K562 (cell line): ENCODE measurements around the gene OBP2A. TPM values are rescaled to one million over a fixed set of nuclear protein-coding genes. Genes with fewer than 3 reads are reported as not detected.

ENCODE experiments used
- ATAC-seq: fragments of 200-7000 bp; cut with Tn5 transposase; 3 replicates; pipeline ENCODE4 v1.9.1; 2020; ENCODE audit warnings: moderate library complexity
- BruUV-seq: library from RNA; stranded (reverse); fragments of 400-500 nt; replicated peaks from 2 replicates; lab custom pipeline; 2021; lab: Mats Ljungman, UMichigan
- CTCF ChIA-PET: fragments of 300-600 bp; formaldehyde crosslinking; extraction: SDS; loops from one replicate; lab custom pipeline; 2021; ENCODE audit warnings: low intra/inter-chr PET ratio; lab: Yijun Ruan, JAX
- POLR2A ChIA-PET: fragments of 300-600, 350-650 bp; sonication (Branson Sonifier 250); formaldehyde crosslinking; extraction: SDS; loops from one replicate; lab custom pipeline; 2021; ENCODE audit warnings: antibody characterized with exemption, inconsistent platforms; lab: Yijun Ruan, JAX
- DNase-seq, 4 experiments: peaks; one replicate each; pipeline versions ENCODE4 v3.0.0 to v3.0.0-alpha.2; 2011 to 2018; ENCODE audit warnings: low spot score in 3 of 4, mixed read lengths in 3 of 4; ENCODE audit errors: extremely low read depth in 1 of 4
- FAIRE-seq: peaks from 2 replicates; lab custom pipeline; 2011; peaks lifted over from hg19 to GRCh38; lab: Jason Lieb, UNC
- H2AFZ ChIP-seq: 2 replicates; pipeline ENCODE4 v1.6.0; 2011; ENCODE audit warnings: low read depth, low read length, control low read depth, inconsistent platforms
- H3K27ac ChIP-seq: fragments of 200-600 bp; 3 replicates; pipeline ENCODE4 v1.8.0; 2011; ENCODE audit warnings: low read depth, mild to moderate bottlenecking, control low read depth, inconsistent platforms, low read length, moderate library complexity, mixed read lengths; ENCODE audit errors: extremely low read depth
- H3K27me3 ChIP-seq, 2 experiments: fragments of 300-600 bp in 1 of 2; 2 replicates in 1 of 2; 3 replicates in 1 of 2; pipeline versions ENCODE4 v1.6.0 to v1.8.0; 2011; ENCODE audit warnings: inconsistent platforms in 2 of 2, low read length in 2 of 2, mild to moderate bottlenecking in 1 of 2, mixed read lengths in 1 of 2, moderate library complexity in 1 of 2; ENCODE audit not compliant: control insufficient read depth in 2 of 2, insufficient read depth in 2 of 2
- H3K36me3 ChIP-seq: fragments of 300-600 bp; 3 replicates; pipeline ENCODE4 v1.8.0; 2011; ENCODE audit warnings: mild to moderate bottlenecking, low read length, inconsistent platforms; ENCODE audit not compliant: control insufficient read depth, insufficient read depth
- H3K4me1 ChIP-seq, 2 experiments: fragments of 200-600 bp in 1 of 2; replicated peaks in 1 of 2; 2 replicates in 1 of 2; 3 replicates in 1 of 2; pipeline versions ENCODE4 v1.5.1 to v1.8.0; 2011; ENCODE audit warnings: inconsistent platforms in 2 of 2, low read length in 2 of 2, mild to moderate bottlenecking in 1 of 2, mixed read lengths in 1 of 2, moderate library complexity in 1 of 2; ENCODE audit not compliant: control insufficient read depth in 2 of 2, insufficient read depth in 2 of 2
- H3K4me2 ChIP-seq: 2 replicates; pipeline ENCODE4 v1.6.1; 2011; ENCODE audit warnings: low read length, control low read depth, inconsistent platforms, mixed read lengths; ENCODE audit not compliant: insufficient read depth
- H3K4me3 ChIP-seq: fragments of 200-600 bp; sonication (generic), shearing (Covaris generic); 2 replicates; pipeline ENCODE4 v1.5.1; 2016; ENCODE audit warnings: control low read depth, inconsistent platforms
- H3K79me2 ChIP-seq: fragments of 200-600 bp; 3 replicates; pipeline ENCODE4 v1.8.0; 2011; ENCODE audit warnings: low read length, inconsistent platforms; ENCODE audit not compliant: control insufficient read depth, insufficient read depth
- H3K9ac ChIP-seq, 2 experiments: 2 replicates each; pipeline versions ENCODE4 v1.6.0 to v1.6.1; 2011; ENCODE audit warnings: low read depth in 2 of 2, low read length in 2 of 2, control low read depth in 1 of 2, inconsistent platforms in 1 of 2, mild to moderate bottlenecking in 1 of 2, mixed read lengths in 1 of 2; ENCODE audit not compliant: insufficient read depth in 1 of 2
- H3K9me1 ChIP-seq: one replicate; pipeline ENCODE4 v1.6.0; 2011; ENCODE audit warnings: inconsistent platforms, mild to moderate bottlenecking, low read length, moderate library complexity; ENCODE audit not compliant: control insufficient read depth, insufficient read depth
- H3K9me3 ChIP-seq: replicated peaks from 2 replicates; pipeline ENCODE4 v1.5.1; 2011; ENCODE audit warnings: low read depth, low read length, inconsistent platforms; ENCODE audit not compliant: control insufficient read depth, insufficient read depth
- H4K20me1 ChIP-seq: replicated peaks from 2 replicates; pipeline ENCODE4 v1.6.1; 2011; ENCODE audit warnings: low read length, inconsistent platforms, mixed read lengths; ENCODE audit not compliant: control insufficient read depth, insufficient read depth
- BMI1 ChIP-seq: fragments of 150-350 bp; IDR thresholded peaks from 2 replicates; pipeline ENCODE4 v1.6.1; 2014; ENCODE audit warnings: low read length
- CHD2 ChIP-seq: IDR thresholded peaks from 2 replicates; pipeline ENCODE4 v1.6.1; 2011; ENCODE audit warnings: low read depth, low read length
- E2F3 ChIP-seq: fragments of 250-450 bp; sonication (Bioruptor Pico); IDR thresholded peaks from 2 replicates; pipeline ENCODE4 v1.4.0; 2020; ENCODE audit warnings: mild to moderate bottlenecking
- HMGXB4 ChIP-seq: sonication (generic); formaldehyde crosslinking; IDR thresholded peaks from 2 replicates; pipeline ENCODE4 v1.8.1; 2023; ENCODE audit warnings: mild to moderate bottlenecking, missing genetic modification reagents
- HOMEZ ChIP-seq: fragments of 250-450 bp; sonication (Bioruptor Pico); IDR thresholded peaks from 2 replicates; pipeline ENCODE4 v1.4.0; 2020; ENCODE audit warnings: mild to moderate bottlenecking, moderate library complexity
- LEF1 ChIP-seq: fragments of 450-650 bp; IDR thresholded peaks from 2 replicates; pipeline ENCODE4 v1.6.1; 2016; ENCODE audit warnings: mild to moderate bottlenecking
- MEF2A ChIP-seq: IDR thresholded peaks from 2 replicates; pipeline ENCODE4 v1.6.1; 2011; ENCODE audit warnings: low read depth, mild to moderate bottlenecking, low read length, moderate library complexity; ENCODE audit not compliant: control insufficient read depth
- PHTF2 ChIP-seq: fragments of 250-450 bp; sonication (Bioruptor Pico); IDR thresholded peaks from 2 replicates; pipeline ENCODE4 v1.5.0; 2021; ENCODE audit warnings: mild to moderate bottlenecking
- THAP12 ChIP-seq: fragments of 250-450 bp; sonication (Bioruptor Pico); IDR thresholded peaks from 2 replicates; pipeline ENCODE4 v1.9.0; 2021; ENCODE audit warnings: mild to moderate bottlenecking, inconsistent platforms
- ZNF347 ChIP-seq: fragments of 450-650 bp; formaldehyde crosslinking; IDR thresholded peaks from 2 replicates; pipeline ENCODE4 v1.4.0; 2020; ENCODE audit warnings: low read depth, mild to moderate bottlenecking, moderate library complexity
- ZNF583 ChIP-seq: fragments of 250-450 bp; sonication (Bioruptor Pico); IDR thresholded peaks from 2 replicates; pipeline ENCODE4 v1.4.0; 2020
- WGBS: fragments of 100-300 bp; shearing (Covaris generic); methylation state at CpG from one replicate; pipeline ENCODE4 v1.1.6; 2016; ENCODE audit warnings: low coverage, mixed read lengths; ENCODE audit not compliant: insufficient coverage; ENCODE audit errors: missing lambda C conversion rate; 5-methylcytosine and 5-hydroxymethylcytosine counted together
- in situ Hi-C: fragments of 300-500 bp; cut with MboI; formaldehyde crosslinking; loops from 4 replicates; pipeline ENCODE4 v1.15.0; 2018; ENCODE audit warnings: inconsistent platforms, mixed read lengths
- intact Hi-C: fragments of 100-400 bp; cut with micrococcal nuclease; formaldehyde crosslinking; loops from 2 replicates; pipeline ENCODE4 v1.14.2; 2022
- polyA plus RNA-seq, 8 experiments: library from polyadenylated mRNA; depleted of rRNA in 4 of 8; stranded (reverse) in 5 of 8; unstranded in 3 of 8; fragments of >200 nt; fragmentation: Nextera tagmentation in 2 of 8; fragmentation: Illumina TruSeq in 1 of 8; extraction: Ambion mirVana in 2 of 8; extraction: Trizol in 1 of 8; gene quantifications; 2 replicates each; pipeline versions ENCODE4 v1.2.1 to v1.2.3, GENCODE V29; 2011 to 2014; ENCODE audit warnings: inconsistent platforms in 1 of 8, missing spikeins in 1 of 8
- total RNA-seq, 7 experiments: library from RNA; depleted of rRNA in 6 of 7; stranded (reverse); fragments of >200 nt in 6 of 7; fragmentation: Illumina TruSeq in 2 of 7; extraction: Trizol in 2 of 7; gene quantifications; 2 replicates each; pipeline versions ENCODE4 v1.2.1 to v1.2.3, GENCODE V29; 2011 to 2021; ENCODE audit warnings: low replicate concordance in 1 of 7
- TF ChIP-seq, protein P1 (sequence below): fragments of 450-650 bp; formaldehyde crosslinking; IDR thresholded peaks from 2 replicates; pipeline ENCODE4 v1.4.0; 2020; ENCODE audit warnings: mild to moderate bottlenecking

OBP2A gene
- total and polyA plus RNA-seq, 9 of the 15 experiments (the other 6 are each of a cell fraction or from before 2014, with no cell fraction given), result not detected

DNA sequence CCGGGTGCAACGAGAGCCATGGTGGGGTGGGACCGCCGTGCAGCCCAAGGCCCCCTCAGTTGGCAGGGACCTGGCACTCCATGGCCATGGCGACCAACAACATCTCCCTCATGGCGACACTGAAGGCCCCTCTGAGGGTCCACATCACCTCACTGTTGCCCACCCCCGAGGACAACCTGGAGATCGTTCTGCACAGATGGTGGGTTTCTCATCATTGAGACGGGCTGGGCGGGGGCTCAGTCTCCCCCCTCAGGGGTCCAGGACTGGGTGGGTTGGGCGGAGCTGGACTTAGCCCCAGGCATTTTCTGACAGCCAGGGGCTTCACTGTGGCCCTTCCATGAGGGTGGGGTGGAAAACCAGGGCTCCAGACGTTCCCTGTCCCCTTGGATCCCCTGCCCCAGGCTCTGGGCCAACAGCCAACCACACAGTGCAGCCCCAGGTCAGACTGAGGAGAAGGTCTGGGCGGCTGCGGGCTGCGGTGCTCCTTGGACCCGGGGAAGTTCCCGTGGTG is 16.4 kb downstream of the OBP2A start:
- peaks cover 5 to 59% of the 10 kb centered on the region in 2 experiments; a peak in 4 of 5 replicates for H3K27me3 ChIP-seq

More for the DNA sequence above, 16.4 kb downstream of the OBP2A start:
- no TSS peak for BruUV-seq
- Histone ChIP-seq H3K9ac (no peak overlapping the region), H3K9me1 (peaks cover 4% of the 10 kb centered on the region), H3K4me2 (no peak overlapping the region), H3K79me2 (no peaks in the 10 kb centered on the region), H3K4me3 (no peak overlapping the region), H3K36me3 (no peaks in the 10 kb centered on the region), H4K20me1 (no peaks in the 10 kb centered on the region), H3K27ac (no peak overlapping the region), H2AFZ (no peak overlapping the region), H3K9me3 (no peaks in the 10 kb centered on the region), H3K4me1 (peaks cover 0 to 14% of the 10 kb centered on the region in 2 experiments; a peak in 3 of 5 replicates)
- ChIA-PET POLR2A (interaction anchor here (0.6 kb wide), 1 partner anchor 30 kb away, joined by 3 read pairs; no protein-coding TSS in a partner anchor), CTCF (interaction anchor here (0.6 kb wide), 1 partner anchor 1026 kb away, joined by 3 read pairs; no protein-coding TSS in a partner anchor)
- TF ChIP-seq ZNF583 (CRISPR knock-in tag) (no peak), THAP12 (no peak), HMGXB4 (no peak), MEF2A (no peak), HOMEZ (CRISPR knock-in tag) (no peak), BMI1 (no peak), ZNF347 (no peak), PHTF2 (CRISPR knock-in tag) (no peak), CHD2 (no peak), E2F3 (CRISPR knock-in tag) (no peak), LEF1 (no peak)
- TF ChIP-seq, protein P1, sequence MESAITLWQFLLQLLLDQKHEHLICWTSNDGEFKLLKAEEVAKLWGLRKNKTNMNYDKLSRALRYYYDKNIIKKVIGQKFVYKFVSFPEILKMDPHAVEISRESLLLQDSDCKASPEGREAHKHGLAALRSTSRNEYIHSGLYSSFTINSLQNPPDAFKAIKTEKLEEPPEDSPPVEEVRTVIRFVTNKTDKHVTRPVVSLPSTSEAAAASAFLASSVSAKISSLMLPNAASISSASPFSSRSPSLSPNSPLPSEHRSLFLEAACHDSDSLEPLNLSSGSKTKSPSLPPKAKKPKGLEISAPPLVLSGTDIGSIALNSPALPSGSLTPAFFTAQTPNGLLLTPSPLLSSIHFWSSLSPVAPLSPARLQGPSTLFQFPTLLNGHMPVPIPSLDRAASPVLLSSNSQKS, result no peak
- ATAC-seq (no peak), FAIRE-seq (no peak), DNase-seq (no peak)
- WGBS, result 2% methylated on average over 16 of the region's 17 CpGs
- in situ Hi-C loops (no loop called here), intact Hi-C loops (no loop called here)
